Activated T-helper 17 cell treated with anti-CD3 and anti-CD28 coated beads, Interleukin-2, amount 50 U/mL, for 72 hours (primary cell): Measurements from ENCODE around the gene NEK10. TPM values are rescaled to one million over a fixed set of nuclear protein-coding genes. Genes with fewer than 3 reads are reported as not detected.
A peak's percentile ranks its signal among the peaks of the same experiment; 100 is the strongest.
"Not testable (repeated sequence)": the region's sequence is repeated elsewhere in the genome, so short reads cannot be mapped to it uniquely, and the experiment has no call there.

Experiments used
- ATAC-seq: fragments of 150-1000 bp; cut with Tn5 transposase; replicated peaks from 2 replicates; pipeline ENCODE4 v1.10.0; 2021; ENCODE audit warnings: mild to moderate bottlenecking, moderate library complexity
- H3K27ac Mint-ChIP-seq: one replicate; pipeline ENCODE4 v1.8.0; 2022; ENCODE audit warnings: mixed read lengths
- H3K27me3 Mint-ChIP-seq: one replicate; pipeline ENCODE4 v1.8.0; 2022; ENCODE audit warnings: mixed read lengths
- H3K36me3 Mint-ChIP-seq: one replicate; pipeline ENCODE4 v1.8.0; 2022; ENCODE audit warnings: low read depth, mild to moderate bottlenecking, mixed read lengths
- H3K4me1 Mint-ChIP-seq: one replicate; pipeline ENCODE4 v1.8.0; 2022; ENCODE audit warnings: mixed read lengths
- H3K4me3 Mint-ChIP-seq: one replicate; pipeline ENCODE4 v1.8.0; 2022; ENCODE audit warnings: mild to moderate bottlenecking, mixed read lengths
- H3K9me3 Mint-ChIP-seq: one replicate; pipeline ENCODE4 v1.8.0; 2022; ENCODE audit warnings: mixed read lengths
- total RNA-seq, 2 donors: library from RNA; stranded (reverse); gene quantifications; one replicate each; pipeline ENCODE4 v1.2.3, GENCODE V29; 2022

The NEK10 gene, protein sequence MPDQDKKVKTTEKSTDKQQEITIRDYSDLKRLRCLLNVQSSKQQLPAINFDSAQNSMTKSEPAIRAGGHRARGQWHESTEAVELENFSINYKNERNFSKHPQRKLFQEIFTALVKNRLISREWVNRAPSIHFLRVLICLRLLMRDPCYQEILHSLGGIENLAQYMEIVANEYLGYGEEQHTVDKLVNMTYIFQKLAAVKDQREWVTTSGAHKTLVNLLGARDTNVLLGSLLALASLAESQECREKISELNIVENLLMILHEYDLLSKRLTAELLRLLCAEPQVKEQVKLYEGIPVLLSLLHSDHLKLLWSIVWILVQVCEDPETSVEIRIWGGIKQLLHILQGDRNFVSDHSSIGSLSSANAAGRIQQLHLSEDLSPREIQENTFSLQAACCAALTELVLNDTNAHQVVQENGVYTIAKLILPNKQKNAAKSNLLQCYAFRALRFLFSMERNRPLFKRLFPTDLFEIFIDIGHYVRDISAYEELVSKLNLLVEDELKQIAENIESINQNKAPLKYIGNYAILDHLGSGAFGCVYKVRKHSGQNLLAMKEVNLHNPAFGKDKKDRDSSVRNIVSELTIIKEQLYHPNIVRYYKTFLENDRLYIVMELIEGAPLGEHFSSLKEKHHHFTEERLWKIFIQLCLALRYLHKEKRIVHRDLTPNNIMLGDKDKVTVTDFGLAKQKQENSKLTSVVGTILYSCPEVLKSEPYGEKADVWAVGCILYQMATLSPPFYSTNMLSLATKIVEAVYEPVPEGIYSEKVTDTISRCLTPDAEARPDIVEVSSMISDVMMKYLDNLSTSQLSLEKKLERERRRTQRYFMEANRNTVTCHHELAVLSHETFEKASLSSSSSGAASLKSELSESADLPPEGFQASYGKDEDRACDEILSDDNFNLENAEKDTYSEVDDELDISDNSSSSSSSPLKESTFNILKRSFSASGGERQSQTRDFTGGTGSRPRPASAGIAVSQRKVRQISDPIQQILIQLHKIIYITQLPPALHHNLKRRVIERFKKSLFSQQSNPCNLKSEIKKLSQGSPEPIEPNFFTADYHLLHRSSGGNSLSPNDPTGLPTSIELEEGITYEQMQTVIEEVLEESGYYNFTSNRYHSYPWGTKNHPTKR
- total RNA-seq, result 1 to 10 TPM in 1 of 2 donors, under 1 TPM in 1; 0.61 to 1.6 TPM

DNA sequence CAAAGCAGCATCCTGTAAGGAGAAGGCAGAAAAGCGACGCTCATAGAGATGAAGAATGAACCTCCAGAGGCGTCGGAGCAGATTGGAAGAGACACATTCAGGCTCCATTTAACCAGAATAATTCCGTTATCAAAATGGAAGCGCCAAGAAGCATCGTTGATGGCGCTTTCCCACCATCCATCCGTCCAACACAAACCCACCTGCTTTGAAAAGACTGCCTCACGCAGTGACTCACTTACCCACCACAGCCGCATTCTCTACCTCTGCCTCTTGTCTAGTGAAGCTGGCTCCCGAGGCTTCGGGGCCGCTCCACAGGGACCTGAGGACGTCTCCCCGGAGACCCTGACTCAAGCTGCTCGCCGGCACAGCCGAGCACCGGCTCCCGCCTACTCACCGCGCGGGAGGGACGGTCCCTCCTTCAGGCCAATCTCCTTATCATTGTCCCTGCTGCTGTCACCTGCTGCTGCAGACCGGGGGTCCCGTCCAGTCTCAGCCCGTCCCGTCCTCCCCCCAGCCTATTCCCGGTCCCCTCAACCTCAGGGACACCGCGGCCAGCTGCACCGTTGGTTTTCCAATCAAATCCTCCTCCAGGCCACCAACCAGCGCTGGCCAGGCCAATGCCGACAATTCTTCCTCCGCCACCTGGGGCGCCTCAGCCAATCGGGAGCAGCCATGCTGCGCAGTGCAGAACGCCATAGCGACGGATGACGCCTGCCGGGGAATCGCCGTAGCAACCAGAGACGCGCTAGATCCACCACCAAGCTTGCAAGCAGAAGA is at the start of gene NEK10:
TSS of gene NEK10 (minus strand) at position 553 of the 777 bp plus-strand sequence. CDS start 16,501 bp downstream, outside the sequence.
- no peaks in the 10 kb centered on the region for H3K9me3 Mint-ChIP-seq
- ATAC-seq, result peak; percentile 99
- peak within 1 kb of the TSS; percentile 87 for H3K27ac Mint-ChIP-seq
- H3K36me3 Mint-ChIP-seq, result peaks cover 10% of the 10 kb centered on the region
- H3K4me1 Mint-ChIP-seq, result peaks cover 13% of the 10 kb centered on the region
- peak within 1 kb of the TSS; percentile 98 for H3K4me3 Mint-ChIP-seq
- no peaks in the 10 kb centered on the region for H3K27me3 Mint-ChIP-seq

DNA sequence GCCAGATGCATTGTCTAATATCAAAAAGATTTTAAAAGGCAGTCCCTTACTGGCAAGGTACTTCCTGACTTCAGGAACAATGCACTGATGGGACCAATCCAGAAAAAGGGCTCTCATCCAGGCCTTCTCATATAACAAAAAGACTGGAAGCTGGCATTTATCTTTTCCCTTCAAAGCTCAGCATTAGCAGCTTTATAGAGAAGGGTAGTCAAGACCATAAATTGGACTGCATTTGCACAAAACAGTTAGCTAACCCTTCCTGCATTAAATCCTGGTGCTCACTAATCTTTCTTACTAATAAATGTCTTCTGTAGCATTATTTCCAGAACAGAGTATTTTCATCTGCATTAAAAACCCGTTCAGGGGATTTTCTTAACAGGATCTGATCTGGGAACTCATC is 46.0 kb upstream of the NEK10 start:
- ATAC-seq, result no peak
- Mint-ChIP-seq H3K27ac (no peak overlapping the region), H3K4me3 (no peak overlapping the region), H3K4me1 (no peaks in the 10 kb centered on the region), H3K36me3 (peaks cover 88% of the 10 kb centered on the region), H3K9me3 (no peaks in the 10 kb centered on the region), H3K27me3 (no peaks in the 10 kb centered on the region)

DNA sequence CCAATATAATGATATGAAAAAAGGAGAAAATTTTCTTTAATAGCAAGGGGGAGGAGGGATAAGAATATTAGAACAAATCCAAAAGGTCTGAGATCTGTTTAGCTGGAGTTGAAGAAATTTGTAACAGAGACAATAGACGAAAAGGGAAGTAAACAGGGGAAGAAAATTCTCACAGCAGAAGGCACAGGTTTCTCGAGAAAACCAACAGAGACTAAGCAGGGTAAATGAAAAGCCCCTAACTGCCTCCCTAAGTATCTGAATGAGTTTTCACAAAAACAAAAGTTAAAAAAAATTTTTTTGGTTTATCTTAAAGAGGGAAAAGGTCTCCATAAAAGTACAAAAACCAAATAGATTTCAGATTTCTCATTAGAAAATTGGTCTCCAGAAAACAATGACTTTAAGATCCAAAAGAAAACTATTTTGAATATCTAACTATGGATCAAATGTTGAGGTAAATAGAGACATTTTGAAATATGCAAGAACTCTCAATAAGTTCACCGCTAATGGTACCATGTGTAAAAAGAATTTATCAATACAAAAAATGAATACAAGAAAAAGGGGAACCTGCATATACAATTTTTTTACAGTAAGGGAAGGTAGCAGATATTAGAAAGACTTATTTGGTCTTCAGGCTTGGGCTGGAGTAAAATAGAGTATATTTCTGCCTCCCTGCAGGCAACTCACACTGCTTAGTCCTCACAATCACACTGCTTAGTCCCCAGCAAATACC is 23.9 kb upstream of the NEK10 start:
- H3K9me3 Mint-ChIP-seq, result no peaks in the 10 kb centered on the region
- H3K4me1 Mint-ChIP-seq, result no peaks in the 10 kb centered on the region
- H3K27ac Mint-ChIP-seq, result peak overlapping the region; percentile 52
- H3K4me3 Mint-ChIP-seq, result no peak overlapping the region
- H3K36me3 Mint-ChIP-seq, result peaks cover 95% of the 10 kb centered on the region
- ATAC-seq, result no peak
- no peaks in the 10 kb centered on the region for H3K27me3 Mint-ChIP-seq

DNA sequence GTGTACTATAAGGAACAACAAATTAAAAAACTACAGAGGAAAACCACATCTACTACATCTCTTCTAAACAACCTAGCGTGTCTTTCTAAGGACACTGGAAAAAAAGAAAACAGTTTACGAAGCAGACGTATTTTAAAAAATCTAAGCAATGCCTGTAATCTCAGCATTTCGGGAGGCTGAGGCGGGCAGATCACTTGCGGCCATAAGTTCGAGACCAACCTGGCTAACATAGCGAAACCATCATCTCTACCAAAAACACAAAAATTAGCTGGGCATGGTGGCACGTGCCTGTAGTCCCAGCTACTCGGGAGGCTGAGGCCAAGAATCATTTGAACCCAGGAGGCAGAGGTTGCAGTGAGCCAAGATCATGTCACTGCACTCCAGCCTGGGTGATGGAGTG is 23.2 kb upstream of the NEK10 start:
- not testable (repeated sequence) for H3K4me1 Mint-ChIP-seq
- H3K36me3 Mint-ChIP-seq, result peaks cover 94% of the 10 kb centered on the region

DNA sequence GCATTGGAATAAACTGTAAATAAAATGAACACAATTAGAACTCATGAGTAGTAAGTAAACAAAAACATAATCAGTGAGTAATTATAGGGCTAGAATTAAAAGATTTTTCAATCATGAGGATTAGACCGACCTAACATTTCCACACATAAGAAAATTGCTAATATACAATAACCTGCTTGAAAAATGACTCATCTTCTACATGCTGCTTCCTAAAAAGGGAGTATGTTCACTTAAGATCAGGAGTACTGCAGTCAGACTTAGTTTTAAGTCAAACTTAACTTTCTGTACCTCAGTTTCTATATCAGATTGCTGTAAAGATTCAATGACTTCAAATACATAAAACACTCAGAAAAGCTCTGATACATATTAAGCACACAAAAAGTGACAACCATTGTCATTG is 22.6 kb upstream of the NEK10 start:
- H3K27ac Mint-ChIP-seq, result peak overlapping the region; percentile 52
- no peak overlapping the region for H3K4me3 Mint-ChIP-seq
- no peaks in the 10 kb centered on the region for H3K27me3 Mint-ChIP-seq
- no peak for ATAC-seq
- no peaks in the 10 kb centered on the region for H3K9me3 Mint-ChIP-seq
- peaks cover 94% of the 10 kb centered on the region for H3K36me3 Mint-ChIP-seq
- H3K4me1 Mint-ChIP-seq, result no peaks in the 10 kb centered on the region

More for the DNA sequence above, 23.2 kb upstream of the NEK10 start:
- H3K27ac Mint-ChIP-seq, result peak overlapping the region; percentile 52
- H3K9me3 Mint-ChIP-seq, H3K4me3 Mint-ChIP-seq, H3K27me3 Mint-ChIP-seq, ATAC-seq: not testable (repeated sequence)

DNA sequence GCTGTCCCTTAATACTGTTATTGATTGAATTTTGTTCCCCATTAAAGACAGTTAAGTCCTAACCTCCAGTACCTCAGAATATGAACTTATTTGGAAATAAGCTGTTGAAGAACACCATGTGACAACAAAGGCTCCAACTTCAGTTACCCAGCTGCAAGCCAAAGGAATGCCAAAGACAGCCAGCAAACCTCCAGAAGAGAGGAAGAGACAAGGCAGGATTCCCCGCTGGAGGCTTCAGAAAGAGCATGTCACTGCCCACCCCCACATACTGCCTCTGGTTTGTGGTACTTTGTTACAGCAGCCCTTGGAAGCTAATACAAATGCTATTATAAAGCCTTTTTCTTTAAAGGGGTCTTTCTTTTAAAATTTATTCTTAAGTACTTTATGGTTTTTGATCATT is 18.4 kb upstream of the NEK10 start:
- ATAC-seq, result no peak
- Mint-ChIP-seq H3K9me3 (no peaks in the 10 kb centered on the region), H3K36me3 (peaks cover 95% of the 10 kb centered on the region), H3K27ac (no peak overlapping the region), H3K4me3 (no peak overlapping the region), H3K27me3 (no peaks in the 10 kb centered on the region), H3K4me1 (no peaks in the 10 kb centered on the region)

DNA sequence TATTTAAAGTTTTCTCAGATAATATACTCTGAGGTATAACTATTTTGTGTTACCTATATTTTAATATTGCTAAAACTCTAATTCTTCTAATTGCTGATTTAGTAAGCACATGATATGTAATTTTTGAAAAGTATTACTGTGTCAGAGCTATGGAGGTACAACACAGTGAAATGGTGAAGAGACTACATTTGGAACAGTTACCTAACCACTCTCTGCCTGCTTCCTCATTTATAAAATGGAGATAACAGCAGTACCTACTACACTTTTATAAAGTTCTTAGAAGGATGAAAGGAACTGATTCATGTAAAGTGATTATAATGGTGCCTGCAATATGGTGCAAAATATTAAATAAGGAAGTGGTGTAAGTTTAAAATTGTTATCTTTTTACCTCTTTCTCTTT is 16.3 kb upstream of the NEK10 start:
- H3K4me1 Mint-ChIP-seq, result no peaks in the 10 kb centered on the region
- H3K27ac Mint-ChIP-seq, result no peak overlapping the region
- H3K27me3 Mint-ChIP-seq, result no peaks in the 10 kb centered on the region
- no peak overlapping the region for H3K4me3 Mint-ChIP-seq
- H3K36me3 Mint-ChIP-seq, result peaks cover 95% of the 10 kb centered on the region
- H3K9me3 Mint-ChIP-seq, result no peaks in the 10 kb centered on the region
- no peak for ATAC-seq

DNA sequence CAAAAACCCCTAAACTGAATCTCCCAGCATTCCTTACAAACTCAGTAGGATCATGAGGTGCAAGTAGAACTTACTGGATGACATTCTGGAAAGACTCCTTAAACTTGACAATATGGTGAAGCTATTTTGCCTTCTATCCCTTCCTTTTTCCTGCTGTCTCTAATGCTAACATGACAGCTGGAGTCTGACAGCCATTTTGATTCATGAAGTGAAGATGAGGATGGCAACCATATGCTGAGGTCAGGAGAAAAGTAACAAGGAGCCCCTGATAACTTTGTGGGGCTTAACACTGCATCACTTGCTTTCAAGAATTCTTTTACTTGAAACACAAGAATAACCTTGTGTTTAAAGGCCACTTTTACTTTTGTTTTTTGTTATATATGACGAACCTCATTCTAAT is 15.0 kb upstream of the NEK10 start:
- Mint-ChIP-seq H3K9me3 (no peaks in the 10 kb centered on the region), H3K4me3 (no peak overlapping the region), H3K4me1 (no peaks in the 10 kb centered on the region), H3K27ac (peak overlapping the region; percentile 25), H3K27me3 (no peaks in the 10 kb centered on the region), H3K36me3 (peaks cover 92% of the 10 kb centered on the region)
- ATAC-seq, result no peak

DNA sequence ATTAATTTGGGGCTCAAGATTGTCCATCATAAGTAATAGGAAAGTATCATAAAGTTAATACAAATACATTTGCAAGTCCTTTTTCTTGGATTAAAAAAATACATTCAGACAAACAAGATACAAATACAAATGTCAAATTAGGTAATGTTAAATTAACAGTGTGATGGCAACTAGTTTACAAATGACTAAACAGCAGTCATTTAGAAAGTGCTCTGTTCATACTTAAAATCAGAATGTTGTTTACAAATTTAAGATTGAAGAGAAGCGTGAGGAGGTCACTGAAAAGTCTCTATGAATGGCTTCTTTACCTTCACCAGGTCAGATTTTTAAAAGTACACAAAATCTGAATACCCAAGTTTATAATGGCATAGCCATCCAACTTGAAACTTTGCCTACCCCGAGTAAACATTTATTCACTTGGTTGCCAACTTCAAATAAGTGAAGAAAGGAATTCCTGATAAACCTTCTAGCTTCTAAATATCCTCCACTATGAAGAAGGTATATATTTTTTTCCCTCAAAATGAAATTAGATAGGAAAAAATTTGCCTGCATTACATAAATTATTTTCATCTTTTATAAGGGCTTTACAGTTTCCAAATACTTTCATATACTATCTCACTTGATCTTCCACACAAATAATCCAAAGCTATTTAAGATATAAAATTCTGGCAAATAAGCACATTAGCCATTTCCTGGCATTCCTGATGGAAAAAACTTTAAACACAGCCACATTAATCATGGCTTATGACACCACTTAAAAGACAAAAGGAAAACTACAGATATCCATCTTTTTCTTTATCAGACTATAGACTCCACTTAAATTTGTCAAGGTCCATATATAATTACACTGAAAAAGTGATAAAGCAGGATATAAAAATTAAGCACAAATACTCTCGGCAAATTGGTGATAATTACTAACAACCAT is 11.5 kb upstream of the NEK10 start:
- Mint-ChIP-seq H3K36me3 (peaks cover 84% of the 10 kb centered on the region), H3K4me3 (no peak overlapping the region), H3K27ac (no peak overlapping the region), H3K4me1 (no peaks in the 10 kb centered on the region), H3K27me3 (no peaks in the 10 kb centered on the region), H3K9me3 (no peaks in the 10 kb centered on the region)
- ATAC-seq, result peak; percentile 49

DNA sequence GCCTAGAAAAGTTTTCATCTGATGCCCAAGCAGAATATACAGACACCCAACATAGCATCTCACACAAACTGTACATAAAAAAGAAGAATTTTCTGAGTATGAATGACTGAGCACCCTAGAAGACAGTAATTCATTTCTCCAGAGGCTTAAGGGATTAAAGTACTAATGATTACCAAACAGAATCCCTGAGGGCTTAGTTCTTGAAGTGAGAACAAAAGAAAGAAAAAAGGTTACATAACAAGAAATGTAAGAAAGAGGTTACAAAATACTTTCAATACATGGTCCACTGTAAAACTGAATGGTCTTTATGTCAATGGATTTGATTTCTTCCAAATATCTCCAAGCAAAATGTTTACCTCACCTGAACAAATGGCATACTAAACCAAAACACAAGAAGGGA is 9.1 kb upstream of the NEK10 start:
- H3K27me3 Mint-ChIP-seq, result no peaks in the 10 kb centered on the region
- H3K9me3 Mint-ChIP-seq, result no peaks in the 10 kb centered on the region
- H3K4me1 Mint-ChIP-seq, result no peaks in the 10 kb centered on the region
- peaks cover 77% of the 10 kb centered on the region for H3K36me3 Mint-ChIP-seq
- no peak overlapping the region for H3K4me3 Mint-ChIP-seq
- peak overlapping the region; percentile 70 for H3K27ac Mint-ChIP-seq
- ATAC-seq, result no peak

DNA sequence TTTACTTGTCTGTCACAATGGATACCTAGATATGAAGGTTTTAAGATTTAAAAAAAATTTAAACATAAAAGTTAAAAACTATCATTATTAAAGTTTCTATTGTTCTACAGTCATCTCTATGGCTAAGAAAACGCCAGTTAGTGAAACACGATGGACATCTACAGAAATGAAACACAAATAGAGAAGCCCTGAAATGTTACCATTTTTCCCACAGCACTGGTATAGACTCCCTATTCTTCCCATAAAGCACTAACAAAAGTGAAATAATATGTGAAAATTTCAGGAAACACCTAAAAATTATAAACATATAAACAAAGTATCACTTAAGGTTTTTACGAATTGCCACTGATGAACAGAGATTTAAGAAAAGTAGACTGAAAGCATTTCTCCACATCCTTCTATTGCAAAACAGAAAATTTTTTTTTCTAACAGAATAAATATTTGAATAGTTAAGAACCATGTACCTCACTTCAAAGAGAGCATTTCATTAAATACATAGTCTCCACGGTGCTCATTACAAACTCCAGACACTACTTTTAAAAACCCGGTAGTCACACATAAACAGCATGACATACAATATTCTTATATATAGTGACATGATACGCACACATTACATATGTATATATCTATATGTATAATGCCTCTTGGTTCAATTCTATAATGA is 7.1 kb upstream of the NEK10 start:
- H3K27ac Mint-ChIP-seq, result no peak overlapping the region
- H3K36me3 Mint-ChIP-seq, result peaks cover 66% of the 10 kb centered on the region
- no peak for ATAC-seq
- no peaks in the 10 kb centered on the region for H3K9me3 Mint-ChIP-seq
- H3K27me3 Mint-ChIP-seq, result no peaks in the 10 kb centered on the region
- H3K4me3 Mint-ChIP-seq, result no peak overlapping the region
- no peaks in the 10 kb centered on the region for H3K4me1 Mint-ChIP-seq

DNA sequence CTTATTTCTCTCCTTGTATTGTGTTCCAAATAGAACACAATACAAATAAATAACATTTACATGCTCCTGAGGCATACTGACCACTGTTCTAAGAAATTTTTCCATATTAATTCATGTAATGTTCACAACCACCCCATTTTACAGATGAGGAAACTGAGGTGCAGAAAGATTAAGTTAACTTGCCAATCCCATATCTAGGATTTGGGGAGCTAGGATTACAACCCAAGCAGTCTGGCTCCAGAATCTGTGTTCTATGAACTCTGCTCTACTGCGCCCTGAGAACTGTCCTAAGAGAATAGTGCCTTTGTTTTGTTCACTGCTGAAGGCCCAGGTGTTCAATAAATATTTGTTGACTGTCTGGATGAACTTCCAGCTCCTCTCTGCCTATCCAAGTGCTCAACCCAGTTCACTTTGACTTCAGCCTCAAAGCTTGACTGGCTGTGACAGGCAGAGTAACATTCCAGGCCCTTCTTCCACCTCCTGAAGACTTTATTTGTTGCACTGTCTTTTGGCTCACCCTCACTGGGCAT is 3.1 kb downstream of the NEK10 start:
- Mint-ChIP-seq H3K4me1 (peaks cover 13% of the 10 kb centered on the region), H3K36me3 (no peaks in the 10 kb centered on the region), H3K4me3 (no peak overlapping the region), H3K9me3 (no peaks in the 10 kb centered on the region), H3K27ac (no peak overlapping the region), H3K27me3 (no peaks in the 10 kb centered on the region)
- ATAC-seq, result no peak
